GM12864 (cell line): ENCODE results near the gene SERPINB3.
"Not testable (repeated sequence)": the region's sequence is repeated elsewhere in the genome, so short reads cannot be mapped to it uniquely, and the experiment has no call there.

Experiments used
- DNase-seq: peaks from one replicate; pipeline ENCODE4 v3.0.0-alpha.2; 2011; ENCODE audit warnings: low read depth
- H3K4me3 ChIP-seq: 2 replicates; pipeline ENCODE4 v1.5.1; 2011; ENCODE audit warnings: mild to moderate bottlenecking, low read depth, low read length, control low read depth
- CTCF ChIP-seq: IDR thresholded peaks from 2 replicates; pipeline ENCODE4 v1.5.1; 2011; ENCODE audit warnings: low read depth, mild to moderate bottlenecking, moderate library complexity, low read length, control low read depth, inconsistent platforms; ENCODE audit errors: missing control alignments

SERPINB3 gene

GRCh38 chr18:63681449-63682340 is 20.0 kb upstream of the SERPINB3 start:
- DNase-seq, result no peak
- TF ChIP-seq CTCF, result no peak
- H3K4me3 ChIP-seq, result no peak overlapping the region

GRCh38 chr18:63679820-63680606 is 18.3 kb upstream of the SERPINB3 start:
- TF ChIP-seq CTCF, result no peak

GRCh38 chr18:63677500-63678225 is 16.0 kb upstream of the SERPINB3 start:
- no peak for DNase-seq
- no peak for TF ChIP-seq CTCF
- no peak overlapping the region for H3K4me3 ChIP-seq

More at GRCh38 chr18:63679820-63680606, 18.3 kb upstream of the SERPINB3 start:
- no peak overlapping the region for H3K4me3 ChIP-seq
- DNase-seq, result no peak

- TF ChIP-seq CTCF, result peak; percentile 76
- DNase-seq, result peak; percentile 8
- no peak overlapping the region for H3K4me3 ChIP-seq
Measured at GRCh38 chr18:63676526-63677323, 15.0 kb upstream of the SERPINB3 start.

GRCh38 chr18:63664571-63664970 is 2.9 kb upstream of the SERPINB3 start:
- no peak for DNase-seq
- no peak for TF ChIP-seq CTCF
- no peak overlapping the region for H3K4me3 ChIP-seq

GRCh38 chr18:63658920-63659319 is 2.8 kb downstream of the SERPINB3 start:
- H3K4me3 ChIP-seq, DNase-seq: not testable (repeated sequence)

GRCh38 chr18:63650271-63650670 is 11.4 kb downstream of the SERPINB3 start:
- DNase-seq, H3K4me3 ChIP-seq: not testable (repeated sequence)
